ENCODE data around the gene PIEZO1.

- TF ChIP-seq CTCF (conservative IDR thresholded peaks at IDR 0.05 in 1 of 2, IDR thresholded peaks at IDR 0.05 in 1 of 2; ENCODE audit: low read depth in 1 of 2, low read length in 2 of 2), result no peak
- TF ChIP-seq EZH2 (IDR thresholded peaks at IDR 0.05; ENCODE audit: low read length, missing control alignments), result no peak
Measured at GRCh38 chr16:88724855-88725555, 60.0 kb downstream of the PIEZO1 start.

All from fibroblast of lung (primary cell).